ENCODE measurements around the gene JMJD4.

Gene JMJD4

GRCh38 chr1:227734856-227735538 lies at the start of gene JMJD4, which contains the start of gene SNAP47:
TSS of gene JMJD4 (minus strand) at chr1:227735302. CDS start at chr1:227735273, 29 bp downstream.
TSS of gene SNAP47 (plus strand) at chr1:227735435. CDS start at chr1:227747737, 12,302 bp downstream.
- peak; percentile 83 for DNase-seq (ENCODE audit: low read depth)

- DNase-seq (ENCODE audit: low read depth), result no peak
These were observed 47.1 kb upstream of the JMJD4 start for GRCh38 chr1:227782226-227782625.

GRCh38 chr1:227781314-227781930 lies 46.3 kb upstream of the JMJD4 start:
- no peak for DNase-seq (ENCODE audit: low read depth)

GRCh38 chr1:227780101-227781044 lies 45.3 kb upstream of the JMJD4 start:
- DNase-seq (ENCODE audit: low read depth), result no peak

GRCh38 chr1:227779685-227780084 lies 44.6 kb upstream of the JMJD4 start:
- no peak for DNase-seq (ENCODE audit: low read depth)

- DNase-seq (ENCODE audit: low read depth), result no peak
These were observed 43.9 kb upstream of the JMJD4 start for GRCh38 chr1:227779021-227779441.

GRCh38 chr1:227778401-227778947 lies 43.4 kb upstream of the JMJD4 start:
- no peak for DNase-seq (ENCODE audit: low read depth)

- DNase-seq (ENCODE audit: low read depth), result no peak
These were observed 42.5 kb upstream of the JMJD4 start for GRCh38 chr1:227777646-227778045.

- DNase-seq (ENCODE audit: low read depth), result no peak
These were observed 42.1 kb upstream of the JMJD4 start for GRCh38 chr1:227777156-227777555.

GRCh38 chr1:227776331-227776771 lies 41.2 kb upstream of the JMJD4 start:
- DNase-seq (ENCODE audit: low read depth), result no peak

GRCh38 chr1:227775841-227776240 lies 40.7 kb upstream of the JMJD4 start:
- DNase-seq (ENCODE audit: low read depth), result no peak

GRCh38 chr1:227774821-227775661 lies 39.9 kb upstream of the JMJD4 start:
- DNase-seq (ENCODE audit: low read depth), result no peak

- DNase-seq (ENCODE audit: low read depth), result no peak
These were observed 39.1 kb upstream of the JMJD4 start for GRCh38 chr1:227774051-227774731.

- DNase-seq (ENCODE audit: low read depth), result no peak
These were observed 38.5 kb upstream of the JMJD4 start for GRCh38 chr1:227773558-227773957.

- no peak for DNase-seq (ENCODE audit: low read depth)
These were observed 36.7 kb upstream of the JMJD4 start for GRCh38 chr1:227771771-227772170.

- DNase-seq (ENCODE audit: low read depth), result no peak
These were observed 36.2 kb upstream of the JMJD4 start for GRCh38 chr1:227771326-227771725.

GRCh38 chr1:227770812-227771211 lies 35.7 kb upstream of the JMJD4 start:
- no peak for DNase-seq (ENCODE audit: low read depth)

GRCh38 chr1:227769936-227770494 lies 34.9 kb upstream of the JMJD4 start:
- DNase-seq (ENCODE audit: low read depth), result no peak

GRCh38 chr1:227769047-227769935 lies 34.2 kb upstream of the JMJD4 start:
- no peak for DNase-seq (ENCODE audit: low read depth)

Measured in fibroblast of the conjunctiva (primary cell).